Left renal pelvis (tissue), 4 donors: ENCODE results near the gene CYTH4. TPM values are rescaled to one million over a fixed set of nuclear protein-coding genes. Genes with fewer than 3 reads are reported as not detected.
"Not testable (repeated sequence)": the region's sequence is repeated elsewhere in the genome, so short reads cannot be mapped to it uniquely, and the experiment has no call there.

Source experiments
- DNase-seq, 4 donors: peaks; one replicate each; pipeline ENCODE4 v3.0.0-alpha.2; 2013; ENCODE audit warnings: low read depth in 4 of 4, low spot score in 3 of 4
- polyA plus RNA-seq, 4 donors: library from polyadenylated mRNA; unstranded; fragments of 120-200 nt; gene quantifications; one replicate each; pipeline ENCODE4 v1.2.1, GENCODE V29; 2013; ENCODE audit not compliant: insufficient read length in 4 of 4

Gene CYTH4
- polyA plus RNA-seq, 4 donors = 3.4 to 6.2 (median 4.0) TPM

DNA sequence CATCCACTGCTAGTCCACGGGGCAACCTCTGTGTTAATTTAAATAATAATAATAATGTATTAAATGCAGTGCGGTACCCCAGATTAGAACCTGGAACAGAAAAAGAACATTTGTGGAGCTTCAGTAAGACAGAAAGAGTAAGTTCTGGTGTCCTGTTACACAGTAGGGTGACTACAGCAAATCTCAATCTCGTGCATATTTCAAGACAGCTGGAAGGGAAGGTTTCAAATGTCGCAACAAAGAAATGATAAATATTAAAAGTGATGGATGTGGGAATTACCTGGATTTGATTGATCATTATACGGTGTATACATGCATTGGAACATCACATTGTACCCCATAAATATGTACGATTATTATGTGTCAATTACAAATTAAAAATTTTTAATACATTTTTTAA lies 36.6 kb upstream of the CYTH4 start:
- no peak for DNase-seq

DNA sequence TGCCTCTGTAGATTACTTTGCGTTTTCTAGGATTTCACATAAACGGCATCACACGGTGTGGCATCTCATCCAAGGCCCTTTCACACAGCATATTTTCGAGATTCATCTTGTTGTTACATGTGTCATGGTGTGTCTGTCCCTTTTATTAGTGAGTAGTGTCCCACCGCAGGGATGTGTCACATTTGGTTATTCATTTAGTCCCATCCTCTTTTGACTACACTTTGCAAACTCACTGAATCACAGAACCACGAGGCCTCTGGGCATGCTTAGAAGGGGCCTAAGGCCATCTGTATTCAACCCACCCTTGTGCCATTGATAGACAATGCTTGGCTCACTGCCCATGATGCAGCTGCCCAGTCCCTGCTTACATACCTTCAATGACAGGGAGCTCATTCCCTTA lies 34.1 kb upstream of the CYTH4 start:
- no peak for DNase-seq

DNA sequence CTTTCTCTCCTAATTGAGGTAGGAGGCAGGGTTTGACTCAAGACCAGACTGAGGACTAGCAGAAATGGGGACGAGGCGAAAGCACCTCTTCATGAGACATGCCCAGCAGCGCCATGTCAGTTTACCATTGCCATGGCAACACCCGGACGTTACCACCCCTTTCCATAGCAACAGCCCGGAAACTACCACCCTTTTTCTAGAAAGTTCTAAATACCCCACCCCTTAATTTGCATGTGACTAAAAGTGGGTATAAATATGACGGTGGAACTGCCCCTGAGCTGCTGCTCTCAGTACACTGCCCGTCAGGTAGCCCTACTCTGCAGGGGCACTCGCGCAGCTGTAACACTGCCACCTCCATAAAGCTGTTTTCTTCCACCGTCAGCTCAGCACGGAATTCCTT lies 32.3 kb upstream of the CYTH4 start:
- no peak for DNase-seq

DNA sequence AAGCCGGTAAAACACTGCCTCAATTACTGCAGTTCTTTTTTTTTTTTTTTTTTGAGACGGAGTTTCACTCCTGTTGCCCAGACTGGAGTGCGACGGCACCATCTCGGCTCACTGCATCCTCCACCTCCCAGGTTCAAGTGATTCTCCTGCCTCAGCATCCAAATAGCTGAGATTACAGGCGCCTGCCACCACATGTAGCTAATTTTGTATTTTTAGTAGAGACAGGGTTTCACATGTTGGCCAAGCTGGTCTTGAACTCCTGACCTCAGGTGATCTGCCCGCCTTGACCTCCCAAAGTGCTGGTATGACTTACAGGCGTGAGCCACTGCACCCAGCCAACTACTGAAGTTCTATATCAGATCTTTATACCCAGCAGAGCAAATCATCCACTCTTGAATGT lies 30.5 kb upstream of the CYTH4 start:
- DNase-seq = not testable (repeated sequence)

DNA sequence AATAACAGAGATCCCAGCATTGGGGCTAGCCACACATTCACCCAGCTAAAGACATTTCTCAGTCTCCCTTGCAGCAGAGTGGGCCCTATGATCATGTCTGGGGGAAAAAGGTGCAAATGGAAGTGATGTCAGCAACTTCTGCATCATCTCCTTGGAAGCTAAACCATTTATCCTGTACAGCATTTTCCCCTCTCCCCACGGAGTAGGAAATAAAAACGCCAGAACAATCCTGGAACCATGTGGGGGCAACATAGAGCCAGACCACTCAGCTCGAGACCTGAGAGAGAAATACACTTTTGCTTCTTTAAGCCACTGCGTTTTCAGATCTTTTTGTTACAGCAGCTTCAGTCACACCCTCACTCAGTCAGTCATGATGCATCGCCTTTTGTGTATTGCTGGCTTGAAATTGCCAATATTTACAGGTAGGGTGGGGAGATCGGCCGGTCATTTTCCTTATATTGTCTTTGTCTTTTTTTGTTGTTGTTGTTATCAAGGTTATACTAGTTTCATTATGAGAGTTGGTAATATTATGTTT lies 29.1 kb upstream of the CYTH4 start:
- no peak for DNase-seq

DNA sequence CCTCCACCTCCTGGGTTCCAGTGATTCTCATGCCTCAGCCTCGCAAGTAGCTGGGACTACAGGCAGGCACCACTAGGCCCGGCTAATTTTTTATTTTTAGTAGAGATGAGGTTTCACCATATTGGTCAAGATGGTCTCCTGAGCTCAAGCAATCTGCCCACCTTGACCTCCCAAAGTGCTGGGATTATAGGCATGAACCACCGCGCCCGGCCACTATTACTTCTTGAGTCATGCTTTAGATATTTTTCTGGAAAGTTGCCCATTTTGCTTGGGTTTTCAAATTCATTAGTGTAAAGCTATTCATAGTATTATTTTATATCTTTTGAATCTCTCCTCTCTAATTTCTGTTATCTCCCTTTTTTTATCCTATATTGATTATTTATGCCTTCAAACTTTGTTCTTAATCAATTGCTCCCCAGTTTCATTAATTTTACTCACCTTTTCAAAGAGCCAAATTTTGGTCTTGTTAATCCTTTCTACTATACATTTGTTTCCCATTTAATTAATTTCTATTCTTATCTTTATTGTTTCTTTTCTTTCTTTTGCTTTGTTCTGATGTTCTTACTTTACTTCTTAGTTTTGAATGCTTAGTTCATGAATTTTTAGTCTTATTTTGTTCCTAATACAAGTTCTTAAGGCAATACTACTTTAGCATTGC lies 28.0 kb upstream of the CYTH4 start:
- DNase-seq = no peak

DNA sequence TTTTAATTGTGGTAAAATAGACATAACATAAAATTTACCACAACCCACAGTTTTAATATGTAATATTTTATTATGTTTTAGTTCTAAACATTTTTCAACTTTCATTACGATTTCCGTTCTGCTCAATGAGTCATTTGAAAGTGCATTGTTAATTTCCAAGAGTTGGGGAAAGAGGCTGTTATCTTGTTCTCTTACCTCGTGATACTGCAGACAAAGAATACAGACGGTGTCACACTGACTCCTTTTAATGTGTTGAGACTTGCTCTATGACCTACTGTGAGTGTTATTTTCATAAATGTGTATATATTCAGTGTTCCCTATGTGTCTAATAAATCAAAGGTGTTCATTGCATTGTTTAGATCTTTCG lies 27.5 kb upstream of the CYTH4 start:
- no peak for DNase-seq

DNA sequence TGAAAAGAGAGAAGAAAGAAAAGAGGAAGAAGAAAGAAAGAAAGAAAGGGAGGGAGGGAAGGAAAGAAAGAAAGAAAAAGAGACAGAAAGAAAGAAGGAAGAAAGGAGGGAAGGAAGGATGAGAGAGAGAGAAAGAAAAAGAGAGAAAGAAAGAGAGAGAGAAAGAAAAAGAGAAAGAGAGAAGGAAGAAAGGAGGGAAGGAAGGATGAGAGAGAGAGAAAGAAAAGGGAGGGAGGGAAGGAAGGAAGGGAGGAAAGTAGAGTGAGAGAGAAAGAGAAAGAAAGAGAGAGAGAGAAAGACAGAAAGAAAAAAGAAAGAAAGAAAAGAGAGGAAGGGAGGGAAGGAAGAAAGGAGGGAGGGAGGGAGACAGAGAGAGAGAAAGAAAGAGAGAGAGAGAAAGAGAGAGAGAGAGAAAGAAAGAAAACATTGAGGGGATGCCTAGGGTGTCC lies 26.7 kb upstream of the CYTH4 start:
- DNase-seq = no peak

DNA sequence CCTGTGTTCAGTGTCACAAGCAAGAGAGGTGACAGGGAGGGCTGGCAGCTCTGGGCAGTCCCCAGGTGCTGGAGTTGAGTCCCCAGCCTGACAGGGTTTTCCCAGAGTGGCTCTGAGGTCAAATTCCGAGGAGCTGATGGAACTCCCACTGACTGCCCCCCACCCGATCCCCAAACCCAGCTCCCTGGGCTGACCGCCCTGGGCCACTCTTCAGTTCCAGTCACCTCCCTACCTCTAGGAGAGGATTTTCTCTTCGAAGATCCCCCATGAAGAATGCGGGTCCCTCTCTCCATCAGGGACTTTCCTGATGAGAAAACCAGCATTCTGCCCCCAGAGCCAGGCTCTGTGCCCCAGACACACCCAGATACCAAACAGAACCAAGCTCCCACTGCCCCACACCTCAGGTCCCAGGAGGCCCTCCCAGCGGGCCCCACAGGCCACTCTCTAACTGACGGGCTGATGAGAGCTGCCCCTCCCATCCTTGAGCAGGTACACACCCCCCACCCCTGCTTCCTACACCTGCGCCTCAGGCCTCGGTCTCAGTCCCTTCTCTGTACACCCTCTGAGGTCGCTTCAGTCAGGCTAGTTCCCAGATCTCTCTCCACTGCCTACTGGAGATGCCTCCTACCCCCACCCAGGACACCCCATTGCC lies 26.1 kb upstream of the CYTH4 start:
- no peak for DNase-seq

DNA sequence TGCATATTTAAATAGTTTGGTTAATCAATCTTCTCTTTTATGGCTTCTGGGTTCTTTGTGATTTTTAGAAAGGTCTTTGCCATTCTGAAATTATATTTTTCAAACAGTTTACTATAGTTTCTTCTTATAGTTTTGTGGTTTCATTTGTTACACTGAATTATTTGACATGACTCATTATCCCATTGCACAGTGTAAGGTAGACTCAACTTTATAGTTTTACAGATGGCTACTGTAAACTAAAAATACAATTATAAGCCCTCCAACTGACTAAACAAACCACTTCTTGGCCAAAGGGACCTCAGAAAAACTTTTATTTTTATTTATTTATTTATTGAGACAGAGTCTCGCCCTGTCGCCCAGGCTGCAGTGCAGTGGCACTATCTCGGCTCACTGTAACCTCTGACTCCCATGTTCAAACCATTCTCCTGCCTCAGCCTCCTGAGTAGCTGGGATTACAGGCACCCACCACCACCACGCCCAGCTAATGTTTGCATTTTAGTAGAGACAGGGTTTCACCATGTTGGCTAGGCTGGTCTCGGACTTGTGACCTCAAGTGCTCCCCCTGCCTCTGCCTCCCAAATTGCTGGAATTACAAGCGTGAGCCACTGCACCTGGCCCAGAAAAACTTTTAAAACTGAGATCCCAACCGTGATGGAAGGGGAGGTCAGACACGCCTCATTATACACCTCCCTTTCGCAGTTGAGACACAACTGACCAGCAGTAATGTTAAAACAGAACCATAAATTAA lies 24.1 kb upstream of the CYTH4 start:
- no peak for DNase-seq

DNA sequence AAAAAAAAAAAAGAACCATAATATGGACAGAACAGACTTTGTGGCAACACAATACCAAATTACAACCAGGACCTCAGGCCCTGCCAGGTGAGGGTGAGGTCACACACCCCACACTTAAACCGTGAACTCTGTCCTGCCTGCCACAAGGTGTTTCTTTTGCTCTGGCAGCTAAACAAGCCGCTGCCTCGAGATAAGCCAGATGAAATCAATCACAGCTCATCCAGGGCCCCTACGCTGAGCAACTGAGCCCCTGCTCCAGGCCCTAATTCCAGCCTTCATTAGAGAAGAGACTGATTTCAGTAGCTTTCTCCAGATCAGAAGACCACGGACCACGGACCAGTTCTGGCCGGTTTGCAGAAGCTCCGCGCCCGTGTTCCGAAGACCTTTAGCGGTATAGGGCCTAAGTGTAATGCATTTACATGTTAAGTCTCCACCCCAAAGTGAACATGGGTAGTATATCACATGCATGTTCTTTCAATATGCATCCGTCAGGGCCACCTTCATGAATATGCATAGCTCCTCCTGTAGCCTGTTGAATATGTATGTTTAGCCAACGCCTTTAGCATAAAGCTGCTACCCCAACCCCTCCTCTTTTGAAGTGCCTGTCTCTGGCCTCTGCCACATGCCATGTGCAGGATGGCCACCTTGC lies 23.4 kb upstream of the CYTH4 start:
- no peak for DNase-seq

DNA sequence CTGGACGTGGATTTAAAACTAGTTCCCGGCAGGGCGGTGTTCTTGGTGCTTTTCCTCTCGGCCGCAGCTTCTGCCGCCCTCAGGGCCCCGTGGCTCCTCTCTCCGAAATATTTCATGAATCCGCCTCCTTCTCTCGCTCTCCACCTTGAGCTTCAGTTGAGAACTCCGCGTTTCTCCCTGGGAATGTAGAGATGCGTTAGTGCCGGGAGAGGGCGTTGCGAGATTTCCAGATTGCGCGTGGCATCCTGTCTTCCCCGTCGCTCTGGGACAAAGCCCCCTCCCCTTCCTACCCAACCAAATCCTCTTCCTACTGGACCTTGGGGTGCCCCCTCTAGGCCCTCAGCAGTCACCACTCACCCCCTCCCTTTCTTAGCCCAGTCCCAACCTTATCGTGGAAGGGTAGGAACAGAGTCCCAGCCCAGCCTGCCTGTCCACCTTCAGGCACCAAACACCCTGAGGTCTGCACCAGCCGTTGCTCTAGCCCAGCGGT lies 22.7 kb upstream of the CYTH4 start:
- DNase-seq = no peak

DNA sequence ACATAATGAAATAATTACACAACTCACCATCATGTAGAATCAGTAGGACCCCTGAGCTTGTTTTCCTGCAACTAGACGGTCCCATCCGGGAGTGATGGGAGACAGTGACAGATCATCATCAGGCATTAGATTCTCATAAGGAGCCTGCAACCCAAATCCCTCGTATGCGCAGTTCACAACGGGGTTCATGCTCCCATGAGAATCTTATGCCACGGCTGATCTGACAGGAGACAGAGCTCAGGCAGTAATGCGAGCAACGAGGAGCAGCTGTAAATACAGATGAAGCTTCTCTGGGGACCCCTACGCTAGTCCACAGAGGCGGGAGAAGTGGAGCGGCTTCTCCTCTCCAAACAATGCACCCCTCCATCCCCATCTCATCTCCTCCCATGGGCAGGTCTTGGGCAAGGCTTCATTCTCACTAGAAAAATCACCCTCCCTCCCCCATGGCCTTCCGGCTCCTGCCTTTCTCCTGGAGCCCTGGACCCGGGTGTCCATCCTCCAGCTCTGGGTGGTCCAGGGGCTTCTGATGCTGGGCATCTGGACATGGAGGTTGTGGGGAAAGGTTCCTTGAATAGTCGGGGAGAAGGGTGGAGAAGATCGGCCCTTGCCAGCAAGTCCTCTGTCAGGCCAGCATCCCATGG lies 22.0 kb upstream of the CYTH4 start:
- no peak for DNase-seq

DNA sequence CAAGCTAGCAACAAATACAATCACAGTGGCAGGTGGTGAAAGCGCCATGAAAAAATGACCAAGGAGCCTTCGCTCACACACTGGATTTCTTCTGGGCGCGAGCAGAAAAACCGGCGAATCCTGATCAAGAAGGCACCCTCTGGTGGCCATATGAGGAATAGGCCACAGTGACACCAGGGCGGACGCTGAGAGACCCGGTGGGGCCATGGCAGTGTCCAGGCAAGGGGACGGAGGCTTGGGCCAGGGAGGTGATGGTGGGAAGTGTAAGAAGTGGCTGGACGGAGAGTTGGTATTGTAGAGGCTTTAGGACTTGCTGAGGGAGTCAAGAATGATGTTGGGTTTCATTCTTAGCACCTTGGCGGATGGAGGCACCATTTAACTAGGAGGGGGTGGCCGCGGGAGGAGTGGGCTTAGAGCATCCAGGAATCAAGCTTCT lies 21.4 kb upstream of the CYTH4 start:
- DNase-seq = no peak

DNA sequence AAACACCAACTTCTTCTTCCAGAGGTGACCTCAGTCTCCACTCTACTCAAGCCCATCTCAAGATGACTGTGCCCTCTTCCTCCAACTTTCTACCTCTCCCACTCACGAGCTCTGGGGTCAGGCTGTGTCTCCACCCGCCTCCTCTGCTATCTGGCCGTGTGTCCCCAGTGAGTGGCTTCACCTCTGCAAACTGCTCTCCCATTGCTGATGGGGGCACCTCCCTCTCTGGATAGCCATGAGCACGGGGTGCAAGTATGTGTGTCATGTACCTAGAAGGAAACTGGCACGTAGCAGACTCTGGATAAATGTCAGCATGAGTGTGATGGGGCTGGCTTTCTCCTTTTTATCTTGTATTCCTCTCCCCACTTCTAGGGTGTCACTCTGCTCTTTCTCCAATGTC lies 20.0 kb upstream of the CYTH4 start:
- DNase-seq = no peak

DNA sequence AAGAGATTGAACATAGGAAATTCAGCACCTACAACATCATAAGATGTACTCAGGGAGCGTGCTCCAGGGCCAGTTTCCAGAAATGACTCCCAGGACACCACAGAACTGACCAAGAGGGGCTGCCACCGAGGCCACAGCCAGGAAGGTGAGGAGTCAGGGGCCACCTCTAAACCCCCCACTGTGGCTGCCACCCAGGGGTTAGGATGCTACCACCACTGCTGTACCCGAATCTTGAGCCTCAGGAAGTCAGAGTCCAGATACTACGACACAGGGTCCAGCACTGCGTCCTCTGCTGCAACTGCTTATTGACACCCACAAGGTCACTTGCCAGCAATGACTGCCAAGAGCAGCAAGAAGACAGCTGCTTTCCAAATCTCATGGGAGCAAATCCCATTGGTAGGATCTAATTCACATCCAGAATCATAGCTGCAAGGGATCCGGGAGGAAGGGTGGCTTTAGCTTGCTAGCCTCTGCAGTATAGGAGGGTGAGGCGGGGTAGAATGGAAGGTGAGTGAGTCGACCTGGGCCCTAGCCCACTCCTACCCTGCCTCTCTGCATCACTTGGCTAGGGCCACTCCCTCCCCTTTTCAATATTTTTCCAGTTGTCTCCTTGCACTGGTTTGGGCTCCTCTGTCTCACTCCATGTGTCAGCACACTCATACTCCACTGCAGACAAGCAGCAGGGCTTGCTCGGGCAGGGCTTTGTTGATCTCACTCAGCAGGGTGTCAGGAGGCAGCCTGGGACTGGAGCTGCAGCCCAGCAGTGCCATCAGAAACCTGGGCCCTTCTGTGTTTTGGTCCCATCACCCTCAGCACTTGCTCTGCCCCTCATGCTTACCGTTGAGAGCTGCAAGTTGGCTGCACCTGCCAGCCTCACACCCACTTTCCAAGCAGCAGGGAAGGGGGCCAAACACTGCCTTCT lies 18.1 kb upstream of the CYTH4 start:
- no peak for DNase-seq

DNA sequence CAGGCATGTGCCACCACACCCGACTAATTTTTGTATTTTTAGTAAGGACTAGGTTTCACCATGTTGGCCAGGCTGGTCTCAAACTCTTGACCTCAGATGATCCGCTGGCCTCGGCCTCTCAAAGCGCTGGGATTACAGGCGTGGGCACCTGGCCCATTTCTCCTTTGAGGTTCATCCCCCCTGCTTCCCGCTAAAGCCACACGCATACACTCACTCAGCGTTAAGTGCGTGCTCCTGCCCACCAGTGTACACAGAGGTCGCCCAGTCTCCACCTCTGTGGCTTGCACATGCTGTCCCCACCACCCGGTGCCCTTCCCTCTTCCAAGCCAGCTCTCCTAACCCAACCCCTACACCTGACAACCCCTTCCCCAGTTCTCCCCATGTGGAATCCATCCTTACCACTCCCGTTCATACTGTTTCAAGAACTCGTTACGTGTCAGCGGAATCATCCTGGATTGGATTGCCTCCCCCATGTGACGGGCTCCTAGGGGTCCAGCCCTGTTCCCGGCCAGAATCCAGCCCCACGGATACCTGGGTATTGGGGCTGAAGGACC lies 15.7 kb upstream of the CYTH4 start:
- DNase-seq = no peak

DNA sequence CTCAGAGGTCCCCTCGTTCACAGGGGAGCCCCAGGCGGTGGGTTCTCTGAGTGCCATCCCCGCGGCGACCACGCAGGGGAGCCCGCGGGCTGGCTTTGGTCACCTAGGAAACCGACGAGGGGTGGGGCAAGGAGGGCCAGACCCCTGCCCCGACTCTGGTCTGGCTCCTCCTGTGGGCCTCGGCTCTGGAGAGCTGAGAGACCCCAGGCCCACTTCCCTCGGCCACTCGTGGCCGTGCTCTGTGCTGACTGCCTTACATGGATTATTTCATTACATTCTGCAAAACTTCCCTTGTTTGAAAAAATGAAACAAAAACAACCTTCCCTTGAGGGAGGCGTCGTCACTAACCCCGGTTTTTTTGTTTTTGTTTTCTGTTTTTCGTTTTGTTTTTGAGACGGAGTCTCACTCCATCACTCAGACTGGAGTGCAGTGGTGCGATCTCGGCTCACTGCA lies 15.1 kb upstream of the CYTH4 start:
- no peak for DNase-seq
